Umbilical cord (tissue), 2 donors: ENCODE results near the gene SND1. TPM values are rescaled to one million over a fixed set of nuclear protein-coding genes. Genes with fewer than 3 reads are reported as not detected.

ENCODE experiments used
- DNase-seq: peaks from one replicate; pipeline ENCODE4 v3.0.0-alpha.2; 2015; ENCODE audit warnings: low spot score
- total RNA-seq: library from RNA; depleted of rRNA; stranded (reverse); fragments of >200 nt; gene quantifications from one replicate; pipeline ENCODE4 v1.2.3, GENCODE V29; 2014; ENCODE audit warnings: low replicate concordance; ENCODE audit not compliant: insufficient read depth

SND1 gene
- total RNA-seq, 1 donor from 2014 or later: 101 TPM

DNA sequence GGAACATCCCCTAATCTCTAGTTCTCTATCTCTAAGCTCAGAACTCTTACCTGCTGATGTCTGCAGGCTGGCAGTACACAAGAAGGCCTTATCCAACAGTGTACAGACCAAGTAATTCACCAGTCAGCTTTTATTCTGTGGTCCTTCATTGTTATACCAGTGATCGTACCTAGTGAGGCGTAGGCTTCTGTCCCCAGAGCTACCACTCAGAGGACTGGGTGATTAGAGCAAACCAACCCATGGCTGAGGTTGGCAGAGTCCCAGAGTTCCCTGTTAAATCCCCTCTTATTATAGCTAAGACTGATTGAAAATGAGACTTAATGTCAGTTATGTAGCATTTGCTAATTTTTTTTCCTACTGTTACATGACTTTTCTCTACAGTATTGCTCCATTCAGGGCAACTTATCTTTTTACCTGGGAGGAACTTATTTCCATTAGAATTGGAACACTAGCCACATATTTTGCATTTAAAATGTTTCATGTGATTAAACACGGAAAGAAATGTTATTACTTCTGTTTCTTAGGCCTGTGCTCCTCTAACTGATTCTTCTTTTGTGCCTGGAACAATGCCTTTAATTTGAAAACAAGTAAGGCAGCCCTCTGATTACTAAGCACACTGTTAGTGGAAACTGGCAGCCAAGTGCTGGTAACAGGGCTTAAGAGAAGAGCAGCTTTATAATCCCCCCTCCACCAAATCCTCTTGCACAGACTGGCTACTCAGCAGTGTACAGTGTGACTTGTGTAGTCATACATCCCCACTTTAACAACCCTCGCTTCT, 252.1 kb downstream of the SND1 start:
- peak; percentile 69 for DNase-seq

DNA sequence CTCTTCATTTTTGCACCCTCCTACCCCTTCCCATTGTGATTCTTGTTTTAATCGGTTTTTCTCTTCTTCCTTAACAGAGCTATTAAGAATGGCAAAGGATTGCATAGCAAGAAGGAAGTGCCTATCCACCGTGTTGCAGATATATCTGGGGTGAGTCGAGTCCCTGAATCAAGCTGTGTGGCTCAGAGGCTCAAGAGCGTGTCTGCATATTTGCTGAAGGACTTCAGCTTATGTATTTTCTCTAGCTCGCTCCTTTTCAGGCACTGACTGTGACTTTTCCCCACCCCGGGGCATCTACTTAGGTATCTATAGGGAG, 252.6 kb downstream of the SND1 start:
- peak; percentile 59 for DNase-seq

DNA sequence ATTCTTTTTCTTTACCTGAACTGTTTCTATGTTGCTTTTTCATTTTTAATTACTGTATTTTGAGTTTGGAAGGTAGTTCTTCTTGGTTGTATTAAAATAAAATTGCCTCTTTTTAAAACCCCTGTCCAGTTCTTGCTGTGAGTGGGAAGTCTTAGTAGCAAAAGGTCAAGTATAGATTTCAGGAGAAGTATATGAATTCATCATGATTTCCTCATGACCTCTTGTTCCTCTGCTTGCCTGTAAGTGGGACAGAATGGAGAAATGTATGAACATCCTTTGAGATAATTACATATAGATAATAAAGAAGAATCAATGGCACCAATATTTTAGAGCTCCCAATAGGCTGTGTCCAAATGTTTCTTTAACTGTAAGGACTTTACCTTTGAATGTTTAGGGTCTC, 253.0 kb downstream of the SND1 start:
- DNase-seq: no peak

DNA sequence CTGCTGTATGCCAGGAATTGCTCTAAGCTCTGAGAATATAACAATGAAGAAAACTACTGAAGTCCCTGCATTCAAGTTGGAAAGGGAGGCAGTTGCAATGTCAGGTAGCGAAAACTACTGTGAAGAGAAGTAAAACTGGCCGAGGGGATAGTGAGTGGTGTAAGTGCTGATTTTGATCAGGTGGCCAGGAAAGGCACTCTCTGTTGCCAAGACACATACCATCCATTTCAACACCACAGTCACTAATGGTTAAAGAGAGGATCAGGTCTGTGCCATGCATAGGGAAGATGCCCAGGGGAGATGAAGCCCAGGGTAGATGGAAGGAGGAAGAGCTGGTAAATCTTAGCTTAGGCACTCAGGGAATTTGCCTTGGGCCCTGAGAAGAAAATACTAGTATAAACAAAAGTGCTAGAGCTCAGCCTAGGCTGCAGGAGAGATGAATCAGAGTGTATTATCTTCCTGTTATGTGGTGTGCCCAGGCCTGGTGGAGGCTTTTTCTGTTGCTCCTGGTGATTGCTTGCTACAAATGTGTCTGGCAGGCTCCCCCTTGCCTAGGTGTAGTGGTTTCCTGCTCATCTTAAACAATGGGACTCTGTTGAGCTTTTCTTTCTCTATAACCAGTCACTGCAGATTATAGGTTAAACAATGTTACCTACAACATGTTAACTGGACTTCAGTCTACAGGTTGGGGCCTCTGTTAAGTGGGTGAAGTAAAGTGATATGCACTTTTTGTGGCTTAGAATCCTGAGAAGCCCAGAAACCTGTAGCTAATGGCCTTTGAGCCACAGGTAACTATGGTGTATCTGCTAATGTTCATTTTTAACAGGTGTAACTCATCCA, 253.7 kb downstream of the SND1 start:
- no peak for DNase-seq

DNA sequence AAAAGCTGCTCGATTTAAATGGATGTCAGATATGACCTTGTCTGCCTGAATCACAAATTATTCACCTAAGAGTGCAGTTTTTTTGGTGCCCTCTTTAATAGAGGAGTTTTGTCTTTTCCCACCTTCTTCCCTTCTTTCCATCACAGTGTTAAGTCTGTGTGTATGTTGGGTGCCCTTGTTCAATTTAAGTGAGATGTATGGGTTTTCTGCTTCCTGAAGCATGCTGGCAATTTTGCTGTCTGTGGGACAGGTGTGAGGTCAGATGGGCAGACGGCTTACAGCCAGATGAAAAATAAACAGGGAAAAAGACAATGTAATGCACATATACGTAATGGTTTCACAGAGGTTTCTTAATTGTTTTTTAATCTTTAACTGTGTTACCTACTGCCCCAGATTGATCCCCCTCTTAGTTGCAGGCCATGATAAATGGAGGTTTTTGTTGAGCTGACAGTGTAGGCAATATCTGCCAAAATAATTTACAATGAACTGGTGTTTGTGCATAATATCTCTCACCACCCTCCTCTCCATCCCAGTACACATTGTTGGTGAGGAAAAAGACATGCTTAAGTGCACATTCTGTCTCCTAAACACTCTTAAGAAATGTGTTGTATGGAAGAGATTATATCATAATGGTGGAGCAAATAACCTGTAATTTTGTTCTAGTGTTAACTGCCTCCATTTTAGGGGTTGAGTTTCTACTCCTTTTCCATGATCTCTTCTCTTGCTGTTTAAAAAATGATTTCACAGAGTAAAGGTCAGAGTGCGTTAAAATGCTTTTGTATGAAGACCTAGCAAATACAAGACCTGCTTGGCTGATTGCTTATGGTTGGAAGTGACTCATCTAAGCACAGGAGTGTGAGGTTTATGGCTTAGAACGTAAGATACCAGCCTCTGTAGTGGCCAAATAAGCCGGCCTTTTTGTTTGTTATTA, 255.4 kb downstream of the SND1 start:
- no peak for DNase-seq

DNA sequence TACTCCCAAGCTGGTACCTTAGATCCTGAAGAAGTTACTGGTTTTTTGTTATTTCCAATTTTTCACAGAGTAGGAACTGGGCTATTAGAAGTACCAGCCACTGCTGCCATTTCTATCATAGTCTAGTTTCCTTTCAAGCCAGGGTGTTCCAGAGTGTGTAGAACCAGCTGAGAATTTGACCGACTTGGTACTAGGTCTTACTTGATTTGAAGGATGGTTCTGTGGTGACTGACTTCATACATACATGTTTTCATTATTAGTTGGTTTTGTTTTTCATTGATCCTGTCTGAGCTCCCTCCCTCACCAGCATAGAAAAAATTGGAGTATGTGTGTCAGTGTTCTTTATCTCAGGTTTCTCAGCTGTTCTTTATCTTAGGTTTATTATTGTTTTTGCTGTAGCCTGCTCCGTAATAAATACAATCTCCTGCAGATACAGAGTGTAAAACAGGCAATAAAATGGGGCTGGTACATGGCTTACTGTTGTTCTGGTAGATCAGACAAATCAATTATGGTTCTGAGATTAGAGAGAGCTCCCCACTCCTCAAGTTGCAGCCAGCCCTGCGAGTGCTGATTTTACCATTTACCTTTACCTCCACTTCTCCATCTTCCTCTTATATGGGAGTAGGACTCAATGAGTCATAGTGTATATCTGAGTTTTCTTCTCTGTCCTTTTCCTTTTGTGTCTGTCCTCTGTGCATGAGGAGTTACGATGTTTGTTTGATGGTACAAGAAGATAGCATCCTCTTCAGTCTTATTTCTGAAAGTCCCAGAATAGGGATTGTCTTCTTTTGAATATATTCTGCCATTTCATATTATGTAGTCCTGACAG, 256.6 kb downstream of the SND1 start:
- no peak for DNase-seq

DNA sequence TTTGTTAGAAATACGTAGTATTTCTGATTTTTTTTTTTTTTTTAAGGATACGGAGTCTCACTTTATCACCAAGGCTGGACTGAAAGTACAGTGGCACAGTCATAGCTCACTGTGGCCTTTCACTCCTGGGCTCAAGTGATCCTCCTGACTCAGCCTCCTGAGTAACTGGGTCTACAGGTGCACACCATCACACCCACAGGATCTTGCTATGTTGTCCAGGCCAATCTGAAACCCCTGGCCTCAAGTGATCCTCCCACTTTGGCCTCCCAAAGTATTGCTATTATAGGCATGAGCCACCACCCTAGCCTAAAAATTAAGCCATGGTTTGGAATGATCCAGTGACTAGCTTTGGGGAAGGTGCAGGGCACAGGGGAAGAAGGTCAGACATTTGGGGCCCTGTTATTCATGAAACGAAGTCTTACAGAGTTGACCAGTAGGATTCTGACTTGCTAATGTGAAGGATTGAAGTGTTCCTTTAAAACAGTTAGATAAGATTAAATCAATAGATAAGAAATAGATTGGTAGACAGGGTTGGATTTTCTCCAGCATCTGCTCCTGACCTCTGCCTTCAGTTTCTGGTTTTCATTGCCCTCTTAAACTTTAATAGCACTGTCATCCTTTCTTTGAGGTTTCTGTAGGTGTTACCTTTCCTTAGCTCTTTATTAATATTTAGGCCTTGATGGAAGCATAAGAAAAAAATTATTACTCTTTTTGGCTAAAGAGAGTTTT, 257.6 kb downstream of the SND1 start:
- no peak for DNase-seq

DNA sequence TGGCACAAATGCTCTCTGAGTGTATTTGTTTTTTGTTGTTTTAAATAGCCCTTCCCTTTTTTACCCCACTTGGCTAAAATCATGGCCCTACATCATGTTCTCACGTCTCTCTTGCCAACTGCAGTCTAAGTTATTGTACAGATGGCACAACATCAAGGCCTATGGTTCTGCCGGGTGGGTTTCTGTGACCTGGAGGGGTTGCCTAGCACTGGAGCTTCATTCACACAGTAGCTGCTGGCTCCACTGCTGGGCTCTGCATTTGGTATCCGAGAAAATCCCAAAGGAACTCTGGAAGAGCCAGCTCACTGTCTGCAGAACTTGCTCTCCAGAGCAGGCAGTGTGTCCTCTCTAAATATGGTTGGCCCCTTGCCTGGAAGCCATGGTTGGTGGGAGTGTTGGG, 258.7 kb downstream of the SND1 start:
- DNase-seq: no peak

DNA sequence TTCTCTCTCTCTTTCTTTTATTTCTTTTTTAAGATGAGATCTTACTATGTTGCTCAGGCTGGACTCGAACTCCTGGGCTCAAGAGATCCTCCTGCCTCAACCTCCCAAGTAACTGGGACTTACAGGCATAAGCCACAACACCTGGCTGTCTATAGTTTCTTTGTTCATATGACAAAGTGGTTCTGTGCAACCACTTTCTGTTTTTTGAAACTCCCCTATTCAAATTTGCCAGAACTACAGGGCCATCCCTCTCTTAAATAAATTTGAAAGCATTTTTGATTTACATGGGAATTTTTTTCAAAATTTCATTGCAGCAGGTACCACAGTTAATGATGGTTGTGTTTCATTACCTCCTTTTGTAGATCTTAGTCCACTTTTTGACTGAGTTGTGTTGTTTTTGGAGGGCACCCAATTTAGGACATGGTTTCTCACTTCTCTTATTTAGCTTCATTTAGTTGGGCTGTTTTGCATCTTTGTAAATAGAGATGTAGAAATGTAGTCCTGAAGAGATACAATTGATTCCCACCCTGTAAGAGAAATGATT, 260.0 kb downstream of the SND1 start:
- DNase-seq: no peak

DNA sequence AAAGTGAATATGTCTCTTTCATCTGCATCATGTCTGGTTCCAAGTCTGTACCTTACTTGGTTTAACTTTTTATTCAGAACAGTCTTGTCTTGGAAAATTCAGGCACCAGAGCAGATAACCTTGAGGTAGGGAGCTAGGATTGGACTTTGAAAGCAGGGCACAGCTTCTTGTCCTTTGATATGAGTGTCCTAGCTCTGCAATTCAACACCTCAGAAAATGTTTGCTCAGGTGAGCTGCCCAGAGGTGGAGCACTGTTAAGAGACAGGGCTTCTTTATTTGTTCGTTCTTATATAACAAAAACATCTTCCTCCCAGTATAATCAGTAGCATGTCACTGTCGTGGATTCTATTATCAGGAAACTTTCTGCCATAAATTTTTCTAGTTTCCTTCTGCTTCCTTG, 260.9 kb downstream of the SND1 start:
- DNase-seq: no peak

DNA sequence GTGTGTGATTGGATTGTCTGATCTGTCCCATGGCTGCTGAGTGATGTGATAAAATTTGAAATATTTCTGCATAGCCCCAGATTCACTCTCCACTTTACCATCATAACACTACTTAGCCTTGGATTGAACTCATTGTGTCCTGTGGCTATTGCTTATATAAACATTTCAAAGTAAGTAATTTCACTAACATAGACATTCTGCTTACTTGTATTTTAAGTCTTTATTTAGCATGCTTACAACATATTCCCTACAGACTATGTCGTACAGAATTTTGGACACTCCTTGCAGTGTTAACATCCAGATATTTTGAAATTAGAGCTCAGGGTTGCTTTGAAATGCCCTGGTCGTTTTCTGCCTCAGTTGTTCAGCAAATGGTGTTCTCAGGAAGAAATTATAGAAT, 261.7 kb downstream of the SND1 start:
- no peak for DNase-seq

DNA sequence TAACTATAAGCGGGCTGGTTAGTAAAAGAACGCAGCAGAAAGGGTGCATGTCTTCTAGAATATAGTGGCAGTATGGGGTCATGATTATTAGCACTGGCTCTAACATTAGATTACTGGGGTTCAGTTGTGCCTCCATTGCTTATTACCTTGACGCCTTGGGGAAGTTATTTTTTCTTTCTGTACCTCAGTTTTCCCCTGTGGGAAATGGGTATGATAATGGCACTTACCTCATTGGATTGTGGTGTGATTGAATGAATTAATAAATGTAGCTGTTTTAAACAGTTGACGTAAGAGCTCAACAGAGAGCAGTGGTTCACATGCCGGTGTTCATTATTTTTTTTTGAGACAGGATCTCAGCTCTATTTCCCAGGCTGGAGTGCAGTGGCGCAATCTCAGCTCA, 262.7 kb downstream of the SND1 start:
- DNase-seq: no peak

DNA sequence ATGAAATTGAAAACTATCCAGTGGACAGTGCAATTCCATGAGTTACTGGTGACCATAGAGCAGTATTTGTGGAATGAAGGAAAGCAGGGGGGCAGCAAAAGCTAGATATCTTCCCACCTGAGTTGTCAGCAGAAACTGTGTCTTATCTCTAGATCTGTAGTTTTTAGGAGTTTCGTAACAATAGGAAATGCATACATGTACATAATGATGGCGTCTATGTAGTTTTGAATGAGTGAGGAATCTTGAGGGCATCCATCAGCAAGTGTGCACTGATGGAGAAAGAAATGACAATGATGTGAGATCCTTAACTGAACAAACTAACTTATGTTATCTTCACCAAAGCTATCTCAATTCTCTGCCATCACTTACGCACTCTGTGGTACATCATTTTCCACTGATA, 264.7 kb downstream of the SND1 start:
- DNase-seq: no peak

DNA sequence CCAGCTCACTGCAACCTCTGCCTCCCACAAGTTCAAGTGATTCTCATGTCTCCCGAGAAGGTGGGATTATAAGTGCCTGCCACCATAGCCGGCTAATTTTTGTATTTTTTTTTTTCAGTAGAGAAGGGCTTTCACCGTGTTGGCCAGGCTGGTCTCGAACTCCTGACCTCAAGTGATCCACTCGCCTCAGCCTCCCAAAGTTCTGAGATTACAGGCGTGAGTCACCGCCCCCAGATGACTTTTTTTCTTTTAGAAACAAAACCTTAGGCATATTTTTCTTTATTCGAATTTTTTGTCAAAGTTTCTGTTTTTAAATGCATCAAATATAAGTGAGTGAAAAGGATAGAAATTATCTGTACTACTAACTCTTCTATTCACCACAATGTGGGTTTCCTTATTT, 266.1 kb downstream of the SND1 start:
- DNase-seq: no peak

DNA sequence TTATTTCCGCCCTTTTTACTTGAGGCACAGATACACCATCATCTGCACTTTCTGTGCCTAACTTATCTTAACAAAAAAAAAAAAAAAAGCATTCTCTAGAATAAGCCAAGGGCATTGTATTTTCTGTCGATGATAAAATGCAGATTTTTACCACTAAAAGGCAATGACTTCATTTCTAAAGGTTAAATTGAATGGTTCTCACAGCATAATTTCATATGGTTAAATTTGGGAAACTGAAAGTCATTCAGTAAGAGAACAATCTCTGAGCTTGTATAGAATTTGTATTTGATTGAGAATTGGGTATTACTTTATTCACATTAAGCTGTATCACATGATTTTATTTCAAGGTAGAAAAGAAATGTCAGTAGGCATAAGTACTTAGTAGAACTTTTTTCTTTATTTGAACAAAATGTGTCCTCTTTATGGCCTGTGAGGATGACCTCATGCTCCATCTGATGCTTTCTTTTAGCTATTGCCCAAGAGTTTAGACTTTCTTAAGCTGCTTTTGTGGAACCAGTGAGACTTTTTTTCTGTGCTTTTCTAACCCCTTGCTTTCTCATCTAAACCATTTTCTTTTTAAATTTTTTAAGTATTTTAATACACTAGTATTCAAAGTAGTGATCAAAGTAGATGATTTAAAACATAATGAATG, 268.9 kb downstream of the SND1 start:
- peak; percentile 86 for DNase-seq

DNA sequence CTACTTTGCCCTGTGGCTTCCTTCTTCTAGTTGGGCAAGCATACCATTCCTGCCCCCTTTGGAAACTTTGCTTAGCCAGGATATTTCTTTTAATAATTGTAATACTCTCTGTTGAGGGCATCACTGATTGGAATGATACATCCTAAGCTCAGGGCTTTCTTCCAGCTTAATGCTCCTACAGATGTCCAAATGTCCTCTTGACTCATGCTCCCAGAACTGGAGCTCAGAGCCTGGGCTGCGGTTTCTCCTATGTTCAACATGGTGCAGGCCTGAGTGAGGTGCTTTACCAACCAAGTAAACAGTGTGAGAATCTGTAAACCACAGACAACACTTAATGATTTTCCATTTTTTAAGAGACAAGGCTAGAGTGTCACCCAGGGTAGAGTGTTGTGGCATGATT, 270.7 kb downstream of the SND1 start:
- DNase-seq: peak; percentile 65

DNA sequence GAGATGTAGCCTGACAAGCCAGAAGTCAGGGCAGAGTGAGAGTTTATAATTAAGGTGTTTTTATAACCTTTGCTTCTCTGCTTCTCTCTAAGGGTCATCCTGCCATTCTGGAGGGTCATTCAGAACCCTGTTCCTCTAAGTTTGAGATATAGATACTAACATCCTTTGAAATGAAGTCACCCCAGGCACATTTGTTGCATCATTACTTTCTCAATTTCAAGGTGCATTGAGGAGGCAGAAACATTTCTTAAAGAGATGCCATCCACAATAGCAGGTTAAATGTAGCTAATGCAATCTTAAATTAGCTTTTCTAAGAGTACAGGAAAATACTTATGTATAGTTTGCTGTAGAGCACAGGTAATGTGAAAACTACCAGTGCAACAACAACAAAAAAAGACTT, 272.9 kb downstream of the SND1 start:
- DNase-seq: no peak

DNA sequence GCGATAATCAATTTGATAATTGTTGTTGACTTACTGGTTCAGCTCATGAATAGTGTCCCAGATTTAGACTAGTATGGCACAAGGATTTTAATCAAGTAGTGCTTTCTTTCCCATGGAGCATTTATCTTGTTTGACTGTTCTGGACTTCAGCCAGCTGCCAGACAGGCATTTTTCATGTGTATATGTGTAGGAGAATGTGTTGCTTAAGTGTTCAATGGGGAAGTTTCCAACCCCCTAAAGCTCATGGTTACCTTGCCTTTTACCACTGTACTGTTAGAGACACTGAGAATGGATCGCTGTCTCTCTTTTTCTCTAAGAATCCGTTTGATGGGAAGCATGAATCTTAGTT, 275.3 kb downstream of the SND1 start:
- peak; percentile 64 for DNase-seq

DNA sequence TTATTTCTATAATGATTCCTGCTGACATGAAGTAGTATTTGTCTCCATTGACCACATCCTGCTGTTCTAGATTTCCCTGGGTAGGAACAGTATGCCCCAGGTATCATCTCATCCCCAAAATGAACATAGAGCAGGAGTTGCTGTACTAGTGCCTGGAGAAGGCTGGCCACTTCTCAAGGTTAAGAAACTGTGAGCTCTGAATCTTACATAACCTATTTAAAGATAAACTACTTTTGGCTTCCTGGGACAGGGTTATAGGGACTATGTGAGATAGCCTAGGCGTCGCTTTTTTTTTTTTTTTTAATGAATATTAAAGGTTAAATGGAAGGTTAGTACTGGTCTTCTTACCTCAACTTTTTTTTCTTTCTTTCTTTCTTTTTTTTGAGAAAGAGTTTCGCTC, 276.2 kb downstream of the SND1 start:
- no peak for DNase-seq

DNA sequence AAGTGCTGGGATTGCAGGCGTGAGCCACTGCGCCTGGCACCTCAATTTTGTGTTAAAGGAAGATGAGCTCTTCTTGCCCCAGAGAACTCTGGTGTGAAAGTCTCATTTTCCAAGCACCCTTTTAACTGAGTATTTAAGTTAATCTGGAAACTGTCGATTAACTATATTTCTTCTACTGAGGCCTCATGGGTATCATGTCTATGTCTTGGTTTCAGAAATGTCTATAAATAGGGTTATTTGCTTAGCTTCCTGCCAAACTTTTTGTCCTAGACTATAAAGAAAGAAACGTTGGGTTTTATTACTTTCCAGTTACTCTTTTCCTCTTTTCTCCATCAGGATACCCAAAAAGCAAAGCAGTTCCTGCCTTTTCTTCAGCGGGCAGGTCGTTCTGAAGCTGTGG, 276.9 kb downstream of the SND1 start:
- no peak for DNase-seq
